H1 (cell line): ENCODE results near the gene SPG7. TPM values are rescaled to one million over a fixed set of nuclear protein-coding genes. Genes with fewer than 3 reads are reported as not detected.

Source experiments
- CTCF ChIA-PET: fragments of 300-600 bp; sonication (Branson Sonifier 250); formaldehyde crosslinking; loops from one replicate; lab custom pipeline; 2021; ENCODE audit not compliant: partially characterized antibody; lab: Charles Lee
- POLR2A ChIA-PET: fragments of 300-600 bp; sonication (Branson Sonifier 250); formaldehyde crosslinking; loops from one replicate; lab custom pipeline; 2021; ENCODE audit warnings: inconsistent platforms; ENCODE audit not compliant: partially characterized antibody; lab: Charles Lee
- DNase-seq, 2 experiments: peaks; one replicate each; pipeline versions ENCODE4 v3.0.0 to v3.0.0-alpha.2; 2010 to 2022; ENCODE audit warnings: low spot score in 2 of 2, low read depth in 1 of 2, mixed read lengths in 1 of 2
- FAIRE-seq: peaks from 2 replicates; lab custom pipeline; 2011; peaks lifted over from hg19 to GRCh38; lab: Jason Lieb, UNC
- H2AFZ ChIP-seq: 2 replicates; pipeline ENCODE4 v1.8.1; 2012; ENCODE audit warnings: low read length, inconsistent platforms
- H2AK5ac ChIP-seq: 2 replicates; pipeline ENCODE4 v1.6.1; 2013; ENCODE audit warnings: low read depth, low read length
- H2BK120ac ChIP-seq: replicated peaks from 2 replicates; pipeline ENCODE3; 2013; ENCODE audit warnings: low read depth, low read length, inconsistent platforms
- H2BK12ac ChIP-seq: 2 replicates; pipeline ENCODE4 v1.6.1; 2013; ENCODE audit warnings: low read depth, low read length
- H2BK15ac ChIP-seq: 2 replicates; pipeline ENCODE4 v1.6.1; 2013; ENCODE audit warnings: low read length
- H2BK20ac ChIP-seq: 2 replicates; pipeline ENCODE4 v1.6.1; 2013; ENCODE audit warnings: low read length
- H2BK5ac ChIP-seq: 2 replicates; pipeline ENCODE4 v1.6.1; 2013; ENCODE audit warnings: low read depth, low read length
- H3K14ac ChIP-seq: 2 replicates; pipeline ENCODE4 v1.6.1; 2013; ENCODE audit warnings: inconsistent platforms; ENCODE audit not compliant: insufficient read length
- H3K18ac ChIP-seq: 2 replicates; pipeline ENCODE4 v1.6.1; 2013; ENCODE audit warnings: low read length; ENCODE audit errors: extremely low read depth
- H3K23ac ChIP-seq: 2 replicates; pipeline ENCODE4 v1.6.1; 2013; ENCODE audit warnings: inconsistent platforms; ENCODE audit not compliant: insufficient read length
- H3K23me2 ChIP-seq: 2 replicates; pipeline ENCODE4 v1.6.1; 2013; ENCODE audit warnings: low read depth, low read length
- H3K27ac ChIP-seq: 2 replicates; pipeline ENCODE4 v1.6.1; 2011; ENCODE audit warnings: low read depth, low read length, inconsistent platforms
- H3K27me3 ChIP-seq, 4 experiments: replicated peaks in 1 of 4; 1 replicate in 1 of 4; 2 replicates in 3 of 4; pipeline versions ENCODE4 v1.6.1 to v1.8.1; 2011 to 2013; ENCODE audit warnings: low read length in 3 of 4, mild to moderate bottlenecking in 3 of 4, inconsistent platforms in 2 of 4, mixed read lengths in 2 of 4, moderate library complexity in 1 of 4; ENCODE audit not compliant: control insufficient read depth in 3 of 4, insufficient read depth in 3 of 4; ENCODE audit errors: extremely low read depth in 1 of 4
- H3K36me3 ChIP-seq, 4 experiments: 2 replicates each; pipeline versions ENCODE4 v1.6.1 to v1.8.1; 2011 to 2013; ENCODE audit warnings: mild to moderate bottlenecking in 4 of 4, low read length in 3 of 4, moderate library complexity in 2 of 4, control low read depth in 1 of 4, inconsistent platforms in 1 of 4; ENCODE audit not compliant: insufficient read depth in 4 of 4, control insufficient read depth in 2 of 4
- H3K4ac ChIP-seq: replicated peaks from 2 replicates; pipeline ENCODE3; 2013; ENCODE audit warnings: low read length, low read depth, mixed read lengths, inconsistent platforms; ENCODE audit not compliant: insufficient read length
- H3K4me1 ChIP-seq, 4 experiments: replicated peaks in 1 of 4; 1 replicate in 1 of 4; 2 replicates in 3 of 4; pipeline versions ENCODE4 v1.6.1 to v1.8.1; 2011 to 2013; ENCODE audit warnings: low read length in 3 of 4, inconsistent platforms in 2 of 4, mixed read lengths in 1 of 4; ENCODE audit not compliant: insufficient read depth in 4 of 4, control insufficient read depth in 3 of 4
- H3K4me2 ChIP-seq, 2 experiments: 2 replicates each; pipeline versions ENCODE4 v1.6.1 to v1.8.1; 2011 to 2013; ENCODE audit warnings: low read depth in 2 of 2, low read length in 2 of 2, control low read depth in 1 of 2, inconsistent platforms in 1 of 2, mild to moderate bottlenecking in 1 of 2; ENCODE audit not compliant: insufficient read depth in 1 of 2
- H3K4me3 ChIP-seq, 4 experiments: fragments of 200-600, 300-600 bp in 1 of 4; sonication (generic), shearing (Covaris generic), sonication (Bioruptor Twin) in 1 of 4; 2 replicates each; pipeline versions ENCODE4 v1.5.1 to v1.8.1; 2011 to 2016; ENCODE audit warnings: low read length in 4 of 4, low read depth in 3 of 4, control low read depth in 2 of 4, inconsistent platforms in 2 of 4, mild to moderate bottlenecking in 2 of 4, mixed read lengths in 1 of 4, moderate library complexity in 1 of 4; ENCODE audit not compliant: insufficient read depth in 2 of 4; ENCODE audit errors: extremely low read depth in 1 of 4
- H3K56ac ChIP-seq: replicated peaks from 2 replicates; pipeline ENCODE3; 2013; ENCODE audit warnings: low read depth, mild to moderate bottlenecking, mixed read lengths, low read length, inconsistent platforms; ENCODE audit not compliant: insufficient read length
- H3K79me1 ChIP-seq: 2 replicates; pipeline ENCODE4 v1.6.1; 2013; ENCODE audit warnings: low read depth, low read length, control low read depth
- H3K79me2 ChIP-seq, 2 experiments: 2 replicates each; pipeline versions ENCODE4 v1.6.1 to v1.8.1; 2012 to 2013; ENCODE audit warnings: low read length in 2 of 2, mild to moderate bottlenecking in 2 of 2, inconsistent platforms in 1 of 2; ENCODE audit not compliant: insufficient read depth in 2 of 2, control insufficient read depth in 1 of 2
- H3K9ac ChIP-seq, 4 experiments: replicated peaks in 1 of 4; 1 replicate in 1 of 4; 2 replicates in 3 of 4; pipeline versions ENCODE4 v1.6.1 to v1.8.1; 2011 to 2013; ENCODE audit warnings: low read depth in 3 of 4, low read length in 3 of 4, control low read depth in 2 of 4, mild to moderate bottlenecking in 2 of 4, moderate library complexity in 2 of 4, inconsistent platforms in 1 of 4; ENCODE audit errors: extremely low read depth in 1 of 4
- H3K9me3 ChIP-seq, 2 experiments: 2 replicates each; pipeline versions ENCODE4 v1.6.1 to v1.8.1; 2012 to 2013; ENCODE audit warnings: mild to moderate bottlenecking in 2 of 2, moderate library complexity in 2 of 2, control low read depth in 1 of 2, inconsistent platforms in 1 of 2, low read depth in 1 of 2, low read length in 1 of 2, mixed read lengths in 1 of 2; ENCODE audit not compliant: insufficient read depth in 2 of 2
- H4K20me1 ChIP-seq, 2 experiments: replicated peaks in 1 of 2; 2 replicates each; pipeline versions ENCODE3 to v1.8.1; 2011 to 2013; ENCODE audit warnings: inconsistent platforms in 2 of 2, low read length in 2 of 2, mild to moderate bottlenecking in 1 of 2; ENCODE audit not compliant: insufficient read depth in 2 of 2, control insufficient read depth in 1 of 2
- H4K5ac ChIP-seq: 2 replicates; pipeline ENCODE4 v1.6.1; 2013; ENCODE audit warnings: low read length, low read depth, mixed read lengths, inconsistent platforms; ENCODE audit not compliant: insufficient read length
- H4K8ac ChIP-seq: 2 replicates; pipeline ENCODE4 v1.8.0; 2013; ENCODE audit warnings: mild to moderate bottlenecking, moderate library complexity, low read length, inconsistent platforms; ENCODE audit not compliant: insufficient read depth; ENCODE audit errors: extremely low read depth
- H4K91ac ChIP-seq: replicated peaks from 2 replicates; pipeline ENCODE3; 2013; ENCODE audit warnings: low read length, mixed read lengths, inconsistent platforms; ENCODE audit not compliant: insufficient read length
- CBX8 ChIP-seq: fragments of 300-800, 300-1000 bp; sonication (generic); IDR thresholded peaks from 2 replicates; pipeline ENCODE4 v1.7.1; 2016; ENCODE audit warnings: low read depth, low read length, borderline replicate concordance
- NANOG ChIP-seq: IDR thresholded peaks from 2 replicates; pipeline ENCODE4 v1.6.1; 2011; ENCODE audit warnings: low read length, low read depth, mild to moderate bottlenecking, inconsistent platforms; ENCODE audit not compliant: insufficient read depth, poor library complexity, severe bottlenecking
- POU5F1 ChIP-seq: IDR thresholded peaks from 2 replicates; pipeline ENCODE4 v1.6.1; 2011; ENCODE audit warnings: low read depth, mild to moderate bottlenecking, low read length, moderate library complexity
- SIN3A ChIP-seq, 2 experiments: IDR thresholded peaks in 1 of 2; conservative IDR thresholded peaks in 1 of 2; 2 replicates each; pipeline ENCODE4 v1.6.1; 2011 to 2012; ENCODE audit warnings: low read length in 2 of 2, improper control_type of control experiment in 1 of 2, low read depth in 1 of 2, mild to moderate bottlenecking in 1 of 2
- TCF12 ChIP-seq: IDR thresholded peaks from 2 replicates; pipeline ENCODE4 v1.6.1; 2011; ENCODE audit warnings: low read depth, mild to moderate bottlenecking, low read length
- WGBS, 2 experiments: shearing (Covaris generic) in 1 of 2; methylation state at CpG; one replicate each; pipeline versions ENCODE4 v1.1.6 to v1.1.7; 2013 to 2015; ENCODE audit warnings: low lambda C conversion rate in 2 of 2, mixed read lengths in 2 of 2, inconsistent platforms in 1 of 2, low coverage in 1 of 2, missing lambda C conversion rate in 1 of 2; ENCODE audit not compliant: insufficient replicate concordance in 2 of 2, insufficient coverage in 1 of 2, insufficient read length in 1 of 2; ENCODE audit errors: extremely low coverage in 1 of 2, missing lambda C conversion rate in 1 of 2; 5-methylcytosine and 5-hydroxymethylcytosine counted together
- polyA plus RNA-seq, 7 experiments: library from polyadenylated mRNA; depleted of rRNA in 3 of 7; stranded (reverse) in 5 of 7; unstranded in 2 of 7; fragments of >200 nt in 5 of 7; fragments of 200-250 nt in 2 of 7; gene quantifications; 1 replicate in 5 of 7; 2 replicates in 1 of 7; 4 replicates in 1 of 7; pipeline versions ENCODE4 v1.2.1 to v1.2.3, GENCODE V29; 2011 to 2013; ENCODE audit warnings: missing spikeins in 2 of 7, mixed read lengths in 2 of 7
- total RNA-seq: library from RNA; stranded (reverse); fragmentation: NEBNext Ultra II Directional; extraction: Animal tissue kit (Norgen Biotek cat#: 25700); gene quantifications from 2 replicates; pipeline ENCODE4 v1.2.1, GENCODE V29; 2021

The SPG7 gene
- total and polyA plus RNA-seq, 2 of the 8 experiments (the other 6 are each of a cell fraction or from before 2014, with no cell fraction given) = 72.1 to 113 TPM

DNA sequence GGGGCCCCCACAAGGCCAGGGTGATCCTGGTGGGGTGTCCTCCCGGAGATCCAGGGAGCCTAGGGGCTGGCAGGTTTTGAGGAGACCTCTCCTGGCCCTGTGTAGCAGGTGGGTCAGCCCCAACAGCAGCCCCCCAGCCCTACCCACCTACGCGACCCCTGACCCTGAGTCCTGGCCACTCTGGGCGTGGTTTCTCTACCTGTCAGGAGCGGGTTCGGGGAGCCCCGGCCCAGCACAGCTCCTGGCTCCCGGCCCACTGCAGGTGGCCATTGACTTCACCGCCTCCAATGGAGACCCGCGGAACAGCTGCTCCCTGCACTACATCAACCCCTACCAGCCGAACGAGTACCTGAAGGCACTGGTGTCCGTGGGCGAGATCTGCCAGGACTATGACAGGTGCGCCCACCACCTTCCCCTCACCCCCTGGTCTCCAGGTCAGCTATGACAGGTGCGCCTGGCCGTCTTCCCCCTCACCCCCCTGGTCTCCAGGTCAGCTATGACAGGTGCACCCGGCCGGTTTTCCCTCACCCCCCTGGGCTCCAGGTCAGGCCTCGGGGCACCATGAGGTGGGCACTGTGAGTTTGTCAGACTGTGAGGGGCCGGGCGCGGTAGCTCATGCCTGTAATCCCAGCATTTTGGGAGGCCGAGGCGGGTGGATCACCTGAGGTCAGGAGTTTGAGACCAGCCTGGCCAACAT, 80.4 kb downstream of the SPG7 start:
- H3K9me3 ChIP-seq = peaks cover 5 to 19% of the 10 kb centered on the region in 2 experiments; a peak in 3 of 4 replicates
- no peak overlapping the region for H4K91ac ChIP-seq
- no peak overlapping the region for H3K18ac ChIP-seq
- no peak overlapping the region for H3K56ac ChIP-seq
- no peaks in the 10 kb centered on the region for H3K23me2 ChIP-seq
- DNase-seq = no peak
- H4K8ac ChIP-seq = 0 out of 2 replicates have a peak overlapping the region, but pooled peaks have one; percentile 51
- no peak overlapping the region for H4K5ac ChIP-seq
- H2BK120ac ChIP-seq = no peak overlapping the region
- no peak for FAIRE-seq
- H3K79me2 ChIP-seq = no peaks in the 10 kb centered on the region
- no peak overlapping the region for H3K9ac ChIP-seq
- no peak for TF ChIP-seq CBX8
- no peak for TF ChIP-seq SIN3A (conservative IDR thresholded peaks at IDR 0.05 in 1 of 2, IDR thresholded peaks at IDR 0.05 in 1 of 2; ENCODE audit: low read depth in 1 of 2, low read length in 2 of 2)
- no peak for TF ChIP-seq POU5F1
- TF ChIP-seq TCF12 = no peak
- TF ChIP-seq NANOG = no peak
- H3K4ac ChIP-seq = no peak overlapping the region
- H2BK20ac ChIP-seq = no peak overlapping the region
- H2AFZ ChIP-seq = no peak overlapping the region
- peaks cover 0 to 2% of the 10 kb centered on the region in 2 experiments for H4K20me1 ChIP-seq
- ChIA-PET POLR2A (interaction anchor here (0.7 kb wide), 1 partner anchor 11 kb away, joined by 3 read pairs; no protein-coding TSS in a partner anchor), CTCF (interaction anchor here (0.7 to 1.7 kb wide), 5 partner anchors 14 to 607 kb away, joined by 3 to 5 read pairs (median 4); no protein-coding TSS in a partner anchor)
- no peak overlapping the region for H2AK5ac ChIP-seq
- H2BK15ac ChIP-seq = no peak overlapping the region
- no peak overlapping the region for H3K14ac ChIP-seq
- no peak overlapping the region for H3K23ac ChIP-seq
- H2BK5ac ChIP-seq = no peak overlapping the region
- H3K4me1 ChIP-seq = no peaks in the 10 kb centered on the region
- no peaks in the 10 kb centered on the region for H3K27me3 ChIP-seq
- H3K4me3 ChIP-seq = no peak overlapping the region
- no peak overlapping the region for H3K4me2 ChIP-seq
- WGBS, 2 experiments = 95% methylated on average over 24 of the region's 26 CpGs; no CpG with 5 or more reads in 1 of the 2 experiments
- H3K36me3 ChIP-seq = peaks cover 0 to 23% (median 5%) of the 10 kb centered on the region in 4 experiments; a peak in 4 of 8 replicates
- H3K27ac ChIP-seq = no peak overlapping the region
- H2BK12ac ChIP-seq = no peak overlapping the region
- H3K79me1 ChIP-seq = no peaks in the 10 kb centered on the region
